ENCODE results near the gene CABLES1.

CABLES1 gene

DNA sequence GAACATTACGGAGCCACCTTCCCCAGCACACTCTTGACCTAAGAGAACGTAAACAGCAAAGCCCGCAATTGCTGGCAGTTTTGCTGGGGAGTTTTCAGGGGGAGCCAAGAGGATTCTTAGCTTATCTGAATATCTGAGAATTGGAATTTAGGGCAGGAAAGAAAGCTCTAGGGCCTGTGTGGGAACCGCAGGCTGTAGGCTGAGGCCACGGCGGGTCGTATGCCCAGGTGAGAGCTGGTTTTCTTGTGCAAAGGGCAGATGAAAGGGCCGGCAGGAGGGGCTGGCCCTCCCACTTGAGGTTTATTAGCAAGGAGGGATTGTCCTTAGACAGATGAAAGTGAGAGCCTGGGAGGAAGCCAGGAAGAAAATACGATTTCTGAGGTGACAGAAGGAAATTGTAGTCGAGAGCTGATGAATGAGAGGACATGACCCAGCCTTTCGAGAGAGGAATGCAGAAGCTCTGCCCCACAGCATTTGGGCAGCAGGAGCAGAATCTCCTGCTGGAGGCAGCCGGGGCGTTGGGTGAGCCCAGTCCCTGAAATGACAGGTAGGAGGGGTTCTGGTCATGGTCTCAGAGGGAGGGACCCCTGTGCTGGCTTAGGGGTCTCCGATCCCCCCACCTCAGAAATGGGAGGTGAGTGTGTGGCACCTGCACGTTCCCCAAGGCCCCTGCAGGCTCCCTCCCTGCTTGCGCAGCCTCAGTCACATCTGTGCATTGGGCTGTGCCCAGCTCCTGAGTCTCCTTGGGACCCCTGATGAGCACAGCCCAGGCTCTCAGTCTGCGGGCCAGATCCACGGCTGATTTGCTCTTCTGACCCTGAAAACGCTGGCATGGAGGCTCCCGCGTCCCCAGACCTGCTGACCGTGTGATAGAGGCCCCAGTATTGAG is 61.1 kb downstream of the CABLES1 start:
- Histone ChIP-seq H3K4me1 (ENCODE audit: insufficient read depth, low read length) (peaks cover 28% of the 10 kb centered on the region), H3K36me3 (ENCODE audit: insufficient read depth, low read length) (peaks cover 26% of the 10 kb centered on the region), H3K9me3 (ENCODE audit: control insufficient read depth, insufficient read depth, low read length) (no peaks in the 10 kb centered on the region), H3K9ac (ENCODE audit: low read depth, low read length) (no peak overlapping the region)

DNA sequence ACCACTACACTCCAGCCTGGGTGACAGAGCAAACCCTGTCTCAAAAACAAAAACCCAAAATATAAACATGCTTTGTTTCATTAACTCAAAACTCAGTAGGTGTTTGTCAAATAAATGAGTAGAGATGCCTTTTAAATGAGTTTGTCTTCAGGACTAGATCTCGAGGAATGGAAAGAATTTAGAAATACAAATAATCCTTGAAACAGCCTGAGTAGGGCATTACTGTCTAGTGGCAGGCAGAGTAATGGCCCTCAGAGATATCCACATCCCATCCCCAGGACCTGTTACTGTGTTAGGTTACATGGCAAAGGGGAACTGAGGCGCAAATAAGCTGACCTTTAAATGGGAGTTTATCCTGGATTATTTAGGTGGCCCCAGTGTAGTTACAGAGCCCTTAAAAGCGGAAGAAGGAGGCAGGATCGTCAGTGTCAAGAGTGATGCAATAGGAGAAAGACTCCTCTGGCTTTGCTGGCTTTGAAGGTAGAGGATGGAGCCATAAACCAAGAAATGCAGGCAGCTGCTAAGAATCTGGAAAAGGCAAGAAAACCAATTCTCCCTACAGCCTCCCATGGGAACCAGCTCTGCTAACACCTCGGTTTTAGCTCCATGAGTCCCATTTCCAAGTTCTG is 63.0 kb downstream of the CABLES1 start:
- Histone ChIP-seq H3K4me1 (ENCODE audit: insufficient read depth, low read length) (peaks cover 28% of the 10 kb centered on the region), H3K9ac (ENCODE audit: low read depth, low read length) (no peak overlapping the region), H3K9me3 (ENCODE audit: control insufficient read depth, insufficient read depth, low read length) (no peaks in the 10 kb centered on the region), H3K36me3 (ENCODE audit: insufficient read depth, low read length) (peaks cover 23% of the 10 kb centered on the region)

DNA sequence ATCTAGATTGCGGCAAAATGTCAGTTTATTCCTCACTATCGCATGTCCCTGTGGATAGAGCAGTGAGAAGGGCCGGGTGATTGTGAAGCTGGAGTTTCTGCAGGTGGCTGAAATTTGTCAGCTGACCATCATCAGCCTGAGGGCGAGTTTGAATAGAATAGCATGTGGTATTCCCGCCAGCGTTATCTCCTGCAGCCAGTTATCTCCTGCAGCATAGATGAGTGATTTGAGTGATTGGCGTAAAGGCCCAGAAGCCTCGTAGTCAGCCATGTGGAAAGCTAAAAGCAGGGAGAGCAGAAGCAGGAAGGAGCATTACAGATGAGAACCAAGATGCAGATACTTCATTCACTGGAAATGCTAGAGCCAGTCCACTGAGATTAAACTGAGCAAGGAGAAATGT is 65.5 kb downstream of the CABLES1 start:
- Histone ChIP-seq H3K9me3 (ENCODE audit: control insufficient read depth, insufficient read depth, low read length) (peaks cover 2% of the 10 kb centered on the region; the same call in 1 of the 2 replicates), H3K36me3 (ENCODE audit: insufficient read depth, low read length) (peaks cover 23% of the 10 kb centered on the region), H3K9ac (ENCODE audit: low read depth, low read length) (no peak overlapping the region), H3K4me1 (ENCODE audit: insufficient read depth, low read length) (peaks cover 9% of the 10 kb centered on the region)

DNA sequence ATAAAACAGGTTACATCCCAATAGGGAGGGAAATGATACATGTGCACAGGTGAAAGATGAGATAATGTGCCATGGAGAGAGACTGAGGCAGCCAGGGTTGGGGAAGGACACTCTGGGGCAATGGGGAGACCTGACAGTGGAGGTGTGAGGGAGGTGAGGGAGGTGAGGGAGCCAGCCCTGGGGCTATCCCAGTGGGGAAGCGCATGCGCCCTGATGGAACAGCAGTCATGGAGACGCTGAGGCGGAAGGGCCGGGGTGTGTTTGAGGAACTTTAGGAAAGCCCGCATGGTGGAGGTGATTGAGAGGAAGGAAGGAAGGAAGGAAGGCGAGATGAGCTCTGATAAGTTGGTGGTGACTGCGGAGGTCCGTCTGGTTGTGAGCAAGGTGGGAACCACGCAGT is 66.5 kb downstream of the CABLES1 start:
- Histone ChIP-seq H3K36me3 (ENCODE audit: insufficient read depth, low read length) (peaks cover 23% of the 10 kb centered on the region), H3K9me3 (ENCODE audit: control insufficient read depth, insufficient read depth, low read length) (peaks cover 2% of the 10 kb centered on the region; the same call in 1 of the 2 replicates), H3K4me1 (ENCODE audit: insufficient read depth, low read length) (no peaks in the 10 kb centered on the region; the same call in 1 of the 2 replicates), H3K9ac (ENCODE audit: low read depth, low read length) (no peak overlapping the region)

DNA sequence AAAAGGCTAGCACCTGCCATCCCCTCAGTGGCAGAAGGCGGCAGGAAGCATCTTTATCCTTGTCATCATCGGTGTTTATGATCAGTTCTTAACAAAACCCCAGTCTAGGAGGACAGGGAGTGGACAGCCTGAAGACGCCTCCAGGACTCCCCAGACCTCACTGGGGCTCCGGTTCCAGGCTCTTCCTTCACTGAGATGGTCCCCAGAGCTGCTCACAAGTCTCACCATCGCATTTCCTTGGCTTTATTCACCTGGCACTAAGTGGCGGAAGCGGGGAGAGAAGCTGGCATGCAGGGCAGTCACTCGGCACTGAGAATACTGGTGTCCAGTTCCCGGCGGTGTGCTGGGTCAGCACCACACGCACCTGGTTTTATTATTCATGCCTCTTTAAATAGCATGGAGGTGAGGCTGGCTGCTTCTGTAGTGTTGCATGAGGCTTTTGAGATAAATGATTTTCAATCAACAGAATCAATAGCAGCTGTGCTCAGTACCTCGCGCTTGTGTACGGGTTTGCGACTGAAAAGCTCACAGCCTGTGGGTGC is 68.7 kb downstream of the CABLES1 start:
- peaks cover 12% of the 10 kb centered on the region for H3K36me3 ChIP-seq (ENCODE audit: insufficient read depth, low read length)
- no peaks in the 10 kb centered on the region for H3K4me1 ChIP-seq (ENCODE audit: insufficient read depth, low read length)
- peaks cover 2% of the 10 kb centered on the region; the same call in 1 of the 2 replicates for H3K9me3 ChIP-seq (ENCODE audit: control insufficient read depth, insufficient read depth, low read length)
- H3K9ac ChIP-seq (ENCODE audit: low read depth, low read length) = no peak overlapping the region

DNA sequence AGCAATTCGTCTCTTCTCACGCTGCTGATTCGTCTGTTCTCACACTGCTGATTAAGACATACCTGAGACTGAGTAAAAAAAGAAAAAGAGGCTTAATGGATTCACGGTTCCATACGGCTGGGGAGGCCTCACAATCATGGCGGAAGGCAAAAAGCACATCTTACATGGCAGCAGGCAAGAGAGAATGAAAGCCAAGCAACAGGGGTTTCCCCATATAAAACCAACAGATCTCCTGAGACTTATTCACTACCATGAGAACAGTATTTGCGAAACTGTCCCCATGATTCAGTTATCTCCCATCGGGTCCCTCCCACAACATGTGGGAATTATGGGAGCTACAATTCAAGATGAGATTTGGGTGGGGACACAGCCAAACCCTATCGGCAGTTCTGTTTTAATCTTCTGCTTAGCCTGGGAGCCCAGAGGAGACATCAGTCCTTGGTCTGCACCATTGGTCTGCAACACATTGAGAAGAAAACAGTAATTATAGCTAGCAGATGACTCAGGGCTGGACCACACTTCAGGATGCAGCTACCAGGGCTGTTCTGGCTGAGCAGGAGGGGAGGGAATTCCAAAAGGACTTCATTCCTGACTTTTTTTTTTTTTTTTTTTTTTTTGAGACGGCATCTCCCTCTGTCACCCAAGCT is 69.4 kb downstream of the CABLES1 start:
- Histone ChIP-seq H3K36me3 (ENCODE audit: insufficient read depth, low read length) (peaks cover 5% of the 10 kb centered on the region; the same call in 1 of the 2 replicates), H3K9me3 (ENCODE audit: control insufficient read depth, insufficient read depth, low read length) (peaks cover 2% of the 10 kb centered on the region; the same call in 1 of the 2 replicates), H3K4me1 (ENCODE audit: insufficient read depth, low read length) (no peaks in the 10 kb centered on the region), H3K9ac (ENCODE audit: low read depth, low read length) (no peak overlapping the region)

DNA sequence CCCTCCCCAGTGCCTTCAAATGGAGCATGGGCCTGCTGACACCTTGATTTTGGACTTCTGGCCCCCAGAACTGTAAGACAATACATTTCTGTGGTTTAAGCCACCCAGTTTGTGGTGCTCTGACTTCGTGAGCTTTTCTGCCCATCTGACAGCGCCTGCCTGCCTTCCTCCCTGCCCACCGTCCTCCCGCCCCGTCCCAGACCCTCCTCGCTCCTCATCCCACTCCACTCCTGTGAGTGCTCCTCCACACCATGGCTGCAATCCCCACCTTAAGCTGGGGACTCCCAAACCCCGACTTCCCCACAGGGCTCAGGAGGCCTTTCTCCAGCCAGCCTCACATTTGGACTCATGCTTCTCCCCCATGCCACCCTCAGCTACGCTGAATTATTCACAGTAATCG is 70.7 kb downstream of the CABLES1 start:
- no peak overlapping the region for H3K9ac ChIP-seq (ENCODE audit: low read depth, low read length)
- H3K9me3 ChIP-seq (ENCODE audit: control insufficient read depth, insufficient read depth, low read length) = peaks cover 2% of the 10 kb centered on the region; the same call in 1 of the 2 replicates
- H3K4me1 ChIP-seq (ENCODE audit: insufficient read depth, low read length) = no peaks in the 10 kb centered on the region
- peaks cover 4% of the 10 kb centered on the region; the same call in 1 of the 2 replicates for H3K36me3 ChIP-seq (ENCODE audit: insufficient read depth, low read length)

DNA sequence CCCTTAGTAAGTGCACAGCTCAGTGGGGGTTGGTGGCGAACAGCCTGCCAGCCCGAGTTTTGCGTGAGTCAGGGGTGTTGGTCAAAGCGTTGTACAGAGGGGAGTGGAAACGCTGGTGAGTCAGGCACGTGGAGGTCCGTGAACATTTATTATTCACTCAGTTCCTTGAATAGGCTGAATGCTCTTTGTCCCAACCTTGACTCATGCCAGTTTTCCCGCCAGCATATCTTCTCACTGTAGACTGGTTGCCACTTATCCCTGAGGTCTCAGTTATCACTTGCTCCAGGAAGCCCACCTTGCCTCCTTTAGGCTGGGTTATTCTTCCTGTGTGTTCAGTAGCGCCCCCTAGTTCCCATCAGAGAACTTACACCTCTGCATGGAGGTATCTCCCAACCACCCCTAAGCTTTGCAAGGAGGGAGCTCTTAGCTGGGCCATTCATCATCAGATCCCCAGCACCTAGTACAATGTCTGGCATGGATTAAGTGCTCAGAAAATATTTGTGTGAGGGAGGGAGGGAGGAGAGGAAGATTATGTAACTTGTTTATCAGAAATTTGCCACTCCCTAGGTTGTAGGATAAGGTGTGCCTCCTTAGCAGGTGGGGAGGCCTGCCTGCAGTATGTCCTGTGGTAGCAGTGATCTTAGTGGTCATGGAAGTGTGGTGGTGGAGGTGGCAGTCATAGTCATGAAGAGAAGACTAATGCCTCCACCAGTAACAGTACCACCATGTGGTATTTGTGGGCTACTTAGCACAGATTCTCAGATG is 72.1 kb downstream of the CABLES1 start:
- H3K4me1 ChIP-seq (ENCODE audit: insufficient read depth, low read length) = no peaks in the 10 kb centered on the region
- H3K9me3 ChIP-seq (ENCODE audit: control insufficient read depth, insufficient read depth, low read length) = peaks cover 2% of the 10 kb centered on the region; the same call in 1 of the 2 replicates
- no peak overlapping the region for H3K9ac ChIP-seq (ENCODE audit: low read depth, low read length)
- peaks cover 7% of the 10 kb centered on the region; the same call in 1 of the 2 replicates for H3K36me3 ChIP-seq (ENCODE audit: insufficient read depth, low read length)

DNA sequence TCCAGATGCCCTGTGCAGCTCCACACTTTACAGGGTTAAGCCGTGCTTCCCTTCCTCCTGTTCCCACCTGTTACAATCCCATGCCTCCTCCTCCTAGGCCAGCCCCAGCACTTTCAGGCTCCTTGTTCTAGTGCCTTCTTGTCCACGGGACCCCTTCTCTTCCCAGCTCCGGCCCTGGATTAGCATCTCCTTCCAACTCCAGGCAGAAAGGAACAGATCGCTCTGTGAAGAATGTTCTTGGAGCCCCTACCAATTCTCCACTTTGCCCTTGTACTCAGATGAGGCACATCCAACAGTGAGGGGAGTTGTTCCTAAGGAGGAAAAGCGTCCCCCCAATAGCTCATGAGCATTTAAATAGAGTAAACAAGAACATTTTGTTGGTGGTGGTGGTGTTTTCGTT is 72.7 kb downstream of the CABLES1 start:
- peaks cover 2% of the 10 kb centered on the region; the same call in 1 of the 2 replicates for H3K9me3 ChIP-seq (ENCODE audit: control insufficient read depth, insufficient read depth, low read length)
- no peak overlapping the region for H3K9ac ChIP-seq (ENCODE audit: low read depth, low read length)
- peaks cover 9% of the 10 kb centered on the region; the same call in 1 of the 2 replicates for H3K36me3 ChIP-seq (ENCODE audit: insufficient read depth, low read length)
- H3K4me1 ChIP-seq (ENCODE audit: insufficient read depth, low read length) = no peaks in the 10 kb centered on the region

DNA sequence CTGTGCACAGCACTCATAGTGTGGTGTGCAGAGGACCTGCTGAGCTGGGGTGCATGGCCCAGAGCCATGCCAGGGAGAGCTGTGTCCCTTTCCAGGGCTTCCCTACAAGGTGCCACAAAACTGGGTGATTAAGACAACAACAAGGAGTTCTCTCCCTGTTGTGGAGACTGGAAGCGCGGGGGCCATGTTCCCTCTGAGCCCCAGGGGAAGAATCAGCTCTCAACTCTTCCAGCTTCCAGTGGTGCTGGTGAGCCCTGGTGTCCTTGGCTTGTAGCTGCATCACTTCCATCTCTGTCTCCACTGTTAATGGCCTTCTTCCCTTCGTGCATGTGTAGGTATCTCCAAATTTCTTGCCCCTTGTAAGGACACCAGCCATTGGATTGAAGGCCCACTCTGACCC is 73.3 kb downstream of the CABLES1 start:
- H3K4me1 ChIP-seq (ENCODE audit: insufficient read depth, low read length) = no peaks in the 10 kb centered on the region
- H3K9ac ChIP-seq (ENCODE audit: low read depth, low read length) = no peak overlapping the region
- H3K9me3 ChIP-seq (ENCODE audit: control insufficient read depth, insufficient read depth, low read length) = peaks cover 2% of the 10 kb centered on the region; the same call in 1 of the 2 replicates
- peaks cover 10% of the 10 kb centered on the region; the same call in 1 of the 2 replicates for H3K36me3 ChIP-seq (ENCODE audit: insufficient read depth, low read length)

DNA sequence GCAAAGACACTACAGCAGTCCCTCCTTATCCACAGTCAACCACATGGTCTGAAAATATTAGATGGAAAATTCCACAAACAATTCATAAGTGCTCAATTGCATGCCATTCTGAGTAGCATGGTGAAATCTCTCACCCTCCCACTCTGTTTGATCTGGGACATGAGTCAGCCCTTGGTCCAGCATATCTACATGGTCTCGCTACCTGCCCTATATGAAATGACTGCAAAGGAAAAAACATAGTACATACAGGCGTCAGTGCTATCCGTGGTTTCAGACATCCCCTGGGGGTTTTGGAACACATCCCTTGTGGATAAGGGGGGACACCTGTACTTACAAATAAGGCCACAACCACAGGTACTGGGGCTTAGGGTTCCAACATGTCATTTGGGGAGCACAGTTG is 73.7 kb downstream of the CABLES1 start:
- peaks cover 2% of the 10 kb centered on the region; the same call in 1 of the 2 replicates for H3K9me3 ChIP-seq (ENCODE audit: control insufficient read depth, insufficient read depth, low read length)
- no peaks in the 10 kb centered on the region for H3K4me1 ChIP-seq (ENCODE audit: insufficient read depth, low read length)
- H3K36me3 ChIP-seq (ENCODE audit: insufficient read depth, low read length) = peaks cover 13% of the 10 kb centered on the region
- H3K9ac ChIP-seq (ENCODE audit: low read depth, low read length) = no peak overlapping the region

DNA sequence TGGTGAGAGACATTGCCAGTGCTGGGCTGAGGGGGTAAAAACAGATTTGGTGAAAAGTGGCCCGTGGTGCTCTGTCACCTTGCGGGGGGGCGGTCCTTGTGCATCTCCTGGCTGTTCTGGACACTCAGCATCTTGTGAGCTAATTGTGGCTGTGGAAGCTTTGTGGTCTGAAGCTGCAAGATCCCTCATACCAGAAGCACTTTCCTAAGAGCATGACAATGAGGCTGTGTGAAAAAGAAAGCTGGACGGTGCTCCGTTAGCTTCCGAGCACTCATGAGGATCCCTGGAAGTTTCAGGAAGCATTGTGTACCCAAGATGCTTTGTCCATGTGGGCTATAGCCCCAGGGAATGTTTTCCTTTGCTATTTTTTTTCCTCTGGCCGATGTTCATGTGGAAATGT is 74.5 kb downstream of the CABLES1 start:
- Histone ChIP-seq H3K9me3 (ENCODE audit: control insufficient read depth, insufficient read depth, low read length) (no peaks in the 10 kb centered on the region), H3K9ac (ENCODE audit: low read depth, low read length) (no peak overlapping the region), H3K36me3 (ENCODE audit: insufficient read depth, low read length) (peaks cover 17% of the 10 kb centered on the region), H3K4me1 (ENCODE audit: insufficient read depth, low read length) (no peaks in the 10 kb centered on the region)

DNA sequence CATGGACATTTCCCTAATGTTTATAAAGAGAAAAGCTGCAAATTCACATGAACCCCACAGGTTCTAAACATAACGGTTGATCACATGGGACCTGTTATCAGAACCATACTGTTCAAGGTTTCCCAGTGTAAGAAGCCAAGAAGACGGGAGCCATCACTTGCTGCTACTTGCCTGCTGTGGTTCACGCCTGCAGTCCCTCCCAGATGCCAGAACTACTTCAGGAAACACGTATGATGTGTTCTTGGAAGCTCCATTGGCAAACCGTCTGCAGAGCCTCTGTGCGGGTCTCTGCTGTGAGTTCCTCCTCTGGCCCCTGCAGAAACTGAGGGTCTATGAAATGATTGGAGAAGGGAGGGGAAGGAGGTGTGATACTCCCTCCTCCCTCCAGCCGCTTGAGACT is 75.2 kb downstream of the CABLES1 start:
- H3K4me1 ChIP-seq (ENCODE audit: insufficient read depth, low read length) = no peaks in the 10 kb centered on the region
- H3K9ac ChIP-seq (ENCODE audit: low read depth, low read length) = no peak overlapping the region
- no peaks in the 10 kb centered on the region for H3K9me3 ChIP-seq (ENCODE audit: control insufficient read depth, insufficient read depth, low read length)
- H3K36me3 ChIP-seq (ENCODE audit: insufficient read depth, low read length) = peaks cover 19% of the 10 kb centered on the region
